Esophagus muscularis mucosa (tissue), 4 donors: ENCODE data around the gene KRT6B. TPM values are rescaled to one million over a fixed set of nuclear protein-coding genes. Genes with fewer than 3 reads are reported as not detected.

Experiments used
- DNase-seq: peaks from one replicate; pipeline ENCODE4 v3.0.0-alpha.2; 2017; ENCODE audit errors: extremely low spot score
- H3K27ac ChIP-seq, 4 donors: fragments of 200-600 bp; sonication (generic); replicated peaks in 1 of 4; 1 replicate in 3 of 4; 2 replicates in 1 of 4; pipeline ENCODE4 v1.5.1; 2016 to 2019; ENCODE audit warnings: mild to moderate bottlenecking in 1 of 4
- H3K27me3 ChIP-seq, 4 donors: fragments of 200-600 bp; sonication (generic); one replicate each; pipeline versions ENCODE4 v1.5.1 to v1.6.0; 2016 to 2019
- H3K36me3 ChIP-seq, 4 donors: fragments of 200-600 bp; sonication (generic); one replicate each; pipeline ENCODE4 v1.5.1; 2016 to 2019
- H3K4me1 ChIP-seq, 4 donors: fragments of 200-600 bp; sonication (generic); one replicate each; pipeline ENCODE4 v1.5.1; 2016 to 2019
- H3K4me3 ChIP-seq, 4 donors: fragments of 200-600 bp; sonication (generic); 1 replicate in 2 of 4; 2 replicates in 2 of 4; pipeline ENCODE4 v1.5.1; 2016 to 2019; ENCODE audit warnings: mild to moderate bottlenecking in 4 of 4, moderate library complexity in 1 of 4
- H3K9me3 ChIP-seq, 4 donors: fragments of 200-600 bp; sonication (generic); 1 replicate in 3 of 4; 2 replicates in 1 of 4; pipeline ENCODE4 v1.5.1; 2016 to 2019
- CTCF ChIP-seq, 3 experiments: fragments of 200-600 bp in 2 of 3; fragments of 450-650 bp in 1 of 3; sonication (generic) in 2 of 3; IDR thresholded peaks; one replicate each; pipeline ENCODE4 v1.5.1; 2017 to 2019; ENCODE audit warnings: antibody characterized with exemption in 3 of 3, mild to moderate bottlenecking in 2 of 3, moderate library complexity in 1 of 3
- EP300 ChIP-seq: sonication (generic); formaldehyde crosslinking; IDR thresholded peaks from one replicate; pipeline ENCODE4 v1.6.1; 2017; ENCODE audit warnings: antibody characterized with exemption
- POLR2A ChIP-seq: fragments of 450-650 bp; IDR thresholded peaks from one replicate; pipeline ENCODE4 v1.6.1; 2017; ENCODE audit warnings: antibody characterized with exemption, moderate library complexity, mild to moderate bottlenecking, low read depth
- POLR2AphosphoS5 ChIP-seq, 2 donors: sonication (generic); formaldehyde crosslinking; IDR thresholded peaks; one replicate each; pipeline ENCODE4 v1.6.1; 2017; ENCODE audit warnings: antibody characterized with exemption in 2 of 2
- WGBS: methylation state at CpG from one replicate; pipeline ENCODE4 v1.1.5; 2018; 5-methylcytosine and 5-hydroxymethylcytosine counted together
- intact Hi-C: fragments of 100-400 bp; cut with DNase I; formaldehyde crosslinking; loops from one replicate; pipeline ENCODE4 v1.15.1; 2023
- total RNA-seq, 4 donors: library from RNA; depleted of rRNA; stranded (reverse); fragments of >200 nt; gene quantifications; one replicate each; pipeline versions ENCODE4 v1.1.0 to v1.2.1, GENCODE V29; 2016

Gene KRT6B
- total RNA-seq, 4 donors from 2014 or later = not detected

- Histone ChIP-seq H3K36me3 (no peaks in the 10 kb centered on the region), H3K27me3 (no peaks in the 10 kb centered on the region), H3K4me1 (no peaks in the 10 kb centered on the region), H3K9me3 (no peaks in the 10 kb centered on the region), H3K27ac (no peak within 1 kb of the TSS), H3K4me3 (no peak within 1 kb of the TSS)
- TF ChIP-seq POLR2AphosphoS5 (IDR thresholded peaks at IDR 0.05) (no peak), EP300 (no peak), POLR2A (no peak), CTCF (IDR thresholded peaks at IDR 0.05) (no peak)
- WGBS = 84% methylated on average over 4 of the region's 4 CpGs
- DNase-seq = no peak
- intact Hi-C loops = no loop called here
Observed at GRCh38 chr12:52473768-52474167, 21.8 kb upstream of the KRT6B start, which contains the start of gene KRT6C. TSS of gene KRT6C (minus strand) at chr12:52473805. CDS start at chr12:52473737, 68 bp downstream.

- WGBS = 86% methylated on average over 4 of the region's 4 CpGs
Observed at GRCh38 chr12:52469853-52470252, 17.9 kb upstream of the KRT6B start.

GRCh38 chr12:52464897-52465296, 13.0 kb upstream of the KRT6B start:
- Histone ChIP-seq H3K27me3 (no peaks in the 10 kb centered on the region), H3K4me3 (no peak overlapping the region), H3K27ac (no peak overlapping the region), H3K9me3 (no peaks in the 10 kb centered on the region), H3K36me3 (no peaks in the 10 kb centered on the region), H3K4me1 (no peaks in the 10 kb centered on the region)
- 17% methylated on average over 2 of the region's 2 CpGs for WGBS
- intact Hi-C loops = no loop called here
- no peak for DNase-seq
- no peak for TF ChIP-seq POLR2AphosphoS5 (IDR thresholded peaks at IDR 0.05)
- no peak for TF ChIP-seq POLR2A
- no peak for TF ChIP-seq CTCF (IDR thresholded peaks at IDR 0.05)
- TF ChIP-seq EP300 = no peak

More at GRCh38 chr12:52469853-52470252, 17.9 kb upstream of the KRT6B start:
- no peak for DNase-seq
- Histone ChIP-seq H3K4me3 (no peak overlapping the region), H3K27me3 (no peaks in the 10 kb centered on the region), H3K9me3 (no peaks in the 10 kb centered on the region), H3K4me1 (no peaks in the 10 kb centered on the region), H3K36me3 (no peaks in the 10 kb centered on the region), H3K27ac (no peak overlapping the region)
- TF ChIP-seq POLR2AphosphoS5 (IDR thresholded peaks at IDR 0.05) = no peak
- no peak for TF ChIP-seq EP300
- TF ChIP-seq CTCF (IDR thresholded peaks at IDR 0.05) = no peak
- no peak for TF ChIP-seq POLR2A
- intact Hi-C loops = no loop called here

- no peak for TF ChIP-seq CTCF (IDR thresholded peaks at IDR 0.05)
- TF ChIP-seq EP300 = no peak
- no peak for TF ChIP-seq POLR2A
- TF ChIP-seq POLR2AphosphoS5 (IDR thresholded peaks at IDR 0.05) = no peak
- WGBS = 77% methylated on average over 5 of the region's 5 CpGs
- H3K27ac ChIP-seq = no peak overlapping the region
- no peaks in the 10 kb centered on the region for H3K27me3 ChIP-seq
- no peaks in the 10 kb centered on the region for H3K9me3 ChIP-seq
- no peaks in the 10 kb centered on the region for H3K4me1 ChIP-seq
- no peaks in the 10 kb centered on the region for H3K36me3 ChIP-seq
- intact Hi-C loops = no loop called here
- no peak overlapping the region for H3K4me3 ChIP-seq
- no peak for DNase-seq
Observed at GRCh38 chr12:52461693-52462092, 9.7 kb upstream of the KRT6B start.

- no peak for DNase-seq
- no peak for TF ChIP-seq CTCF (IDR thresholded peaks at IDR 0.05)
- no peak for TF ChIP-seq EP300
- TF ChIP-seq POLR2A = no peak
- TF ChIP-seq POLR2AphosphoS5 (IDR thresholded peaks at IDR 0.05) = no peak
- H3K9me3 ChIP-seq = no peaks in the 10 kb centered on the region
- H3K27me3 ChIP-seq = no peaks in the 10 kb centered on the region
- WGBS = 96% methylated on average over 5 of the region's 5 CpGs
- intact Hi-C loops = no loop called here
- no peaks in the 10 kb centered on the region for H3K36me3 ChIP-seq
- H3K4me1 ChIP-seq = no peaks in the 10 kb centered on the region
- no peak overlapping the region for H3K4me3 ChIP-seq
- no peak overlapping the region for H3K27ac ChIP-seq
Observed at GRCh38 chr12:52458861-52459260, 6.9 kb upstream of the KRT6B start.
